Right ventricle myocardium superior (tissue), 1 donor: Measurements from ENCODE around the gene SLC11A2. TPM values are rescaled to one million over a fixed set of nuclear protein-coding genes. Genes with fewer than 3 reads are reported as not detected.

Source experiments
- ATAC-seq: fragments of 200-7000 bp; cut with Tn5 transposase; one replicate; pipeline ENCODE4 v1.9.1; 2020; ENCODE audit warnings: mild to moderate bottlenecking; ENCODE audit not compliant: poor library complexity
- DNase-seq: peaks from one replicate; pipeline ENCODE4 v3.0.0-alpha.2; 2020
- intact Hi-C: fragments of 100-400 bp; cut with DNase I; formaldehyde crosslinking; loops from one replicate; pipeline ENCODE4 v1.11.2; 2022
- long read RNA-seq: library from polyadenylated mRNA; unstranded; transcript quantifications from one replicate; pipeline ENCODE4 v2.0.0, GENCODE V29; 2021
- total RNA-seq: library from RNA; stranded (reverse); fragmentation: NEBNext Ultra II Directional; extraction: Animal tissue kit (Norgen Biotek cat#: 25700); gene quantifications from one replicate; pipeline ENCODE4 v1.2.1, GENCODE V29; 2021
- donor health status: DM: no; HTN: yes; CAD: no; lungs with severe emphysema.

Gene SLC11A2
- 23.7 TPM for total RNA-seq
- long read RNA-seq, full-length matches to known transcripts = 23 of 33 reads
- long read RNA-seq, partial matches to known transcripts = 6 of 33 reads
- long read RNA-seq, other reads (novel, unspliced or antisense) = 4 of 33 reads

GRCh38 chr12:51025836-51026638, at the start of gene SLC11A2:
Gene SLC11A2, minus strand, starts transcription at chr12:51026384. Its CDS starts 15,656 bp downstream, at chr12:51010728.
- DNase-seq (peak; percentile 98), ATAC-seq (peak; percentile 99)
- intact Hi-C loops = no loop called here

GRCh38 chr12:51075390-51075789, 49.2 kb upstream of the SLC11A2 start:
- DNase-seq (no peak), ATAC-seq (no peak)
- intact Hi-C loops = no loop called here

- no peak for ATAC-seq
- intact Hi-C loops = no loop called here
- no peak for DNase-seq
Measured at GRCh38 chr12:51071663-51072062, 45.5 kb upstream of the SLC11A2 start.

GRCh38 chr12:51070004-51070403, 43.8 kb upstream of the SLC11A2 start:
- intact Hi-C loops = no loop called here
- no peak for ATAC-seq
- DNase-seq = no peak

- intact Hi-C loops = no loop called here
- ATAC-seq (no peak), DNase-seq (no peak)
Measured at GRCh38 chr12:51067771-51068170, 41.6 kb upstream of the SLC11A2 start.

- intact Hi-C loops = no loop called here
Measured at GRCh38 chr12:51067229-51067628, 41.0 kb upstream of the SLC11A2 start.

GRCh38 chr12:51065530-51065929, 39.3 kb upstream of the SLC11A2 start:
- no peak for DNase-seq
- ATAC-seq = no peak
- intact Hi-C loops = no loop called here

More at GRCh38 chr12:51067229-51067628, 41.0 kb upstream of the SLC11A2 start:
- no peak for ATAC-seq
- peak; percentile 8 for DNase-seq

GRCh38 chr12:51062631-51063397, 36.6 kb upstream of the SLC11A2 start:
- DNase-seq (peak; percentile 17), ATAC-seq (no peak)
- intact Hi-C loops = no loop called here

GRCh38 chr12:51059086-51059485, 32.9 kb upstream of the SLC11A2 start:
- intact Hi-C loops = no loop called here
- DNase-seq = peak; percentile 16
- no peak for ATAC-seq

- intact Hi-C loops = no loop called here
- no peak for DNase-seq
- ATAC-seq = no peak
Measured at GRCh38 chr12:51056242-51056641, 30.1 kb upstream of the SLC11A2 start.

- intact Hi-C loops = no loop called here
- DNase-seq (no peak), ATAC-seq (no peak)
Measured at GRCh38 chr12:51055060-51055459, 28.9 kb upstream of the SLC11A2 start.

- no peak for DNase-seq
- intact Hi-C loops = no loop called here
- ATAC-seq = no peak
Measured at GRCh38 chr12:51051787-51052186, 25.6 kb upstream of the SLC11A2 start.

GRCh38 chr12:51049525-51049924, 23.3 kb upstream of the SLC11A2 start:
- intact Hi-C loops = loop anchor here (2.0 kb wide), 1 partner anchor 291 kb away; no protein-coding TSS in a partner anchor
- DNase-seq (no peak), ATAC-seq (no peak)

GRCh38 chr12:51048661-51049251, 22.6 kb upstream of the SLC11A2 start:
- ATAC-seq = no peak
- no peak for DNase-seq
- intact Hi-C loops = loop anchor here (2.0 kb wide), 1 partner anchor 292 kb away; no protein-coding TSS in a partner anchor

- peak; percentile 100 for ATAC-seq
- intact Hi-C loops = loop anchor here (2.0 kb wide), 1 partner anchor 293 kb away; no protein-coding TSS in a partner anchor
- peak; percentile 94 for DNase-seq
Measured at GRCh38 chr12:51047655-51048540, 21.7 kb upstream of the SLC11A2 start, which contains the start of gene LETMD1. Gene LETMD1, plus strand, starts transcription at chr12:51048327. Its CDS starts 30 bp downstream, at chr12:51048357.

- intact Hi-C loops = no loop called here
- no peak for DNase-seq
- no peak for ATAC-seq
Measured at GRCh38 chr12:51036279-51036678, 10.1 kb upstream of the SLC11A2 start.

- ATAC-seq (no peak), DNase-seq (no peak)
- intact Hi-C loops = no loop called here
Measured at GRCh38 chr12:51033457-51034089, 7.4 kb upstream of the SLC11A2 start.

GRCh38 chr12:51033048-51033447, 6.9 kb upstream of the SLC11A2 start:
- ATAC-seq = no peak
- intact Hi-C loops = no loop called here

More at GRCh38 chr12:51033048-51033447, 6.9 kb upstream of the SLC11A2 start:
- no peak for DNase-seq
